ENCODE results near the gene TAF15.
A peak's percentile ranks its signal among the peaks of the same experiment; 100 is the strongest.

The TAF15 gene

GRCh38 chr17:35875072-35875799 lies 66.0 kb downstream of the TAF15 start:
- no peak for DNase-seq

GRCh38 chr17:35875800-35876139 lies 66.5 kb downstream of the TAF15 start:
- DNase-seq: no peak

GRCh38 chr17:35876534-35876933 lies 67.2 kb downstream of the TAF15 start:
- DNase-seq: no peak

- no peak for DNase-seq
Measured at GRCh38 chr17:35877345-35878029, 68.2 kb downstream of the TAF15 start.

- DNase-seq: no peak
Measured at GRCh38 chr17:35878361-35878760, 69.1 kb downstream of the TAF15 start.

- peak; percentile 68 for DNase-seq
Measured at GRCh38 chr17:35879773-35880654, 70.7 kb downstream of the TAF15 start, which contains the start of gene CCL5. TSS of gene CCL5 (minus strand) at chr17:35880360.

GRCh38 chr17:35889241-35889640 lies 80.0 kb downstream of the TAF15 start:
- no peak for DNase-seq

- DNase-seq: no peak
Measured at GRCh38 chr17:35889818-35890773, 80.8 kb downstream of the TAF15 start.

GRCh38 chr17:35890774-35891155 lies 81.5 kb downstream of the TAF15 start:
- DNase-seq: no peak

- DNase-seq: no peak
Measured at GRCh38 chr17:35891269-35891668, 82.0 kb downstream of the TAF15 start.

- no peak for DNase-seq
Measured at GRCh38 chr17:35892091-35893035, 83.1 kb downstream of the TAF15 start.

- DNase-seq: no peak
Measured at GRCh38 chr17:35893751-35894150, 84.5 kb downstream of the TAF15 start.

GRCh38 chr17:35894206-35894605 lies 84.9 kb downstream of the TAF15 start:
- no peak for DNase-seq

GRCh38 chr17:35895636-35896587 lies 86.6 kb downstream of the TAF15 start:
- DNase-seq: peak; percentile 81

All from GF-D8 (cell line).